HepG2 (cell line): ENCODE measurements around the gene WDR70. TPM values are rescaled to one million over a fixed set of nuclear protein-coding genes. Genes with fewer than 3 reads are reported as not detected.

ENCODE experiments used
- ATAC-seq: fragments of 200-7000 bp; cut with Tn5 transposase; 3 replicates; pipeline ENCODE4 v1.9.1; 2020; ENCODE audit warnings: mild to moderate bottlenecking, moderate library complexity
- BruUV-seq: library from RNA; stranded (reverse); fragments of 400-500 nt; replicated peaks from 2 replicates; lab custom pipeline; 2021; lab: Mats Ljungman, UMichigan
- CTCF ChIA-PET: fragments of 300-600 bp; formaldehyde crosslinking; extraction: SDS; loops from one replicate; lab custom pipeline; 2021; ENCODE audit warnings: low total read pairs, inconsistent platforms, low intra/inter-chr PET ratio; lab: Yijun Ruan, JAX
- POLR2A ChIA-PET: fragments of 350-600 bp; sonication (Branson Sonifier 250); formaldehyde crosslinking; loops from one replicate; lab custom pipeline; 2020; ENCODE audit warnings: antibody characterized with exemption, inconsistent platforms; lab: Yijun Ruan, JAX
- DNase-seq: peaks from one replicate; pipeline ENCODE4 v3.0.0-alpha.2; 2015; ENCODE audit warnings: low spot score
- FAIRE-seq: peaks from 3 replicates; lab custom pipeline; 2011; peaks lifted over from hg19 to GRCh38; lab: Jason Lieb, UNC
- H2AFZ ChIP-seq: one replicate; pipeline ENCODE4 v1.6.1; 2011; ENCODE audit warnings: low read length, inconsistent platforms
- H3K27ac ChIP-seq: fragments of 300-600 bp; 3 replicates; pipeline ENCODE4 v1.8.0; 2011; ENCODE audit warnings: mixed run types, mild to moderate bottlenecking, mixed read lengths, low read length, inconsistent platforms; ENCODE audit not compliant: insufficient read depth; ENCODE audit errors: extremely low read length
- H3K27me3 ChIP-seq, 2 experiments: fragments of 200-600 bp in 1 of 2; 2 replicates in 1 of 2; 3 replicates in 1 of 2; pipeline versions ENCODE4 v1.6.0 to v1.8.0; 2011; ENCODE audit warnings: low read length in 2 of 2, mild to moderate bottlenecking in 2 of 2, moderate library complexity in 2 of 2, inconsistent platforms in 1 of 2; ENCODE audit not compliant: insufficient read depth in 2 of 2, control insufficient read depth in 1 of 2
- H3K36me3 ChIP-seq, 2 experiments: fragments of 200-600 bp in 1 of 2; replicated peaks in 1 of 2; 2 replicates in 1 of 2; 3 replicates in 1 of 2; pipeline versions ENCODE4 v1.5.1 to v1.8.0; 2011; ENCODE audit warnings: low read length in 2 of 2, inconsistent platforms in 1 of 2; ENCODE audit not compliant: insufficient read depth in 2 of 2, control insufficient read depth in 1 of 2
- H3K4me1 ChIP-seq: 2 replicates; pipeline ENCODE4 v1.5.1; 2012; ENCODE audit warnings: low read length, inconsistent platforms; ENCODE audit not compliant: insufficient read depth
- H3K4me2 ChIP-seq: 2 replicates; pipeline ENCODE4 v1.6.0; 2011; ENCODE audit warnings: low read depth, low read length, inconsistent platforms
- H3K4me3 ChIP-seq, 3 experiments: fragments of 200-600 bp in 1 of 3; sonication (generic), shearing (Covaris generic) in 1 of 3; replicated peaks in 1 of 3; 2 replicates each; pipeline ENCODE4 v1.5.1; 2011 to 2016; ENCODE audit warnings: low read length in 3 of 3, inconsistent platforms in 2 of 3, low read depth in 2 of 3, mild to moderate bottlenecking in 2 of 3, control low read depth in 1 of 3, mixed read lengths in 1 of 3; ENCODE audit not compliant: insufficient read depth in 1 of 3
- H3K79me2 ChIP-seq: one replicate; pipeline ENCODE4 v1.6.1; 2011; ENCODE audit warnings: low read length, inconsistent platforms; ENCODE audit not compliant: insufficient read depth
- H3K9ac ChIP-seq: 2 replicates; pipeline ENCODE4 v1.6.0; 2011; ENCODE audit warnings: mild to moderate bottlenecking, low read depth, low read length, inconsistent platforms; ENCODE audit not compliant: insufficient read depth
- H3K9me3 ChIP-seq: 2 replicates; pipeline ENCODE4 v1.5.1; 2012; ENCODE audit warnings: mild to moderate bottlenecking, low read length
- H4K20me1 ChIP-seq: 2 replicates; pipeline ENCODE4 v1.6.0; 2011; ENCODE audit warnings: inconsistent platforms, mild to moderate bottlenecking, low read length, moderate library complexity; ENCODE audit not compliant: insufficient read depth
- AGO2 ChIP-seq: fragments of 200-400 bp; formaldehyde crosslinking; optimal IDR thresholded peaks from 2 replicates; pipeline ENCODE3; 2017; ENCODE audit warnings: mild to moderate bottlenecking, low read depth, low read length, moderate library complexity
- BCL6 ChIP-seq: IDR thresholded peaks from 2 replicates; pipeline ENCODE4 v1.6.1; 2016; ENCODE audit warnings: missing genetic modification reagents, missing compliant biosample characterization
- CBFB ChIP-seq: sonication (generic); formaldehyde crosslinking; IDR thresholded peaks from 2 replicates; pipeline ENCODE4 v1.4.0; 2020; ENCODE audit warnings: missing genetic modification reagents
- ELF4 ChIP-seq: sonication (generic); formaldehyde crosslinking; IDR thresholded peaks from 2 replicates; pipeline ENCODE4 v1.5.0; 2020; ENCODE audit warnings: missing genetic modification reagents, mild to moderate bottlenecking, moderate library complexity, borderline replicate concordance
- HCFC1 ChIP-seq: fragments of 150-350 bp; IDR thresholded peaks from 2 replicates; pipeline ENCODE4 v1.6.1; 2014; ENCODE audit warnings: low read depth, low read length
- ISX ChIP-seq: sonication (generic); formaldehyde crosslinking; conservative IDR thresholded peaks from 2 replicates; pipeline ENCODE4 v1.5.0; 2020; ENCODE audit warnings: missing genetic modification reagents
- ZNF160 ChIP-seq: sonication (generic); formaldehyde crosslinking; IDR thresholded peaks from 2 replicates; pipeline ENCODE4 v1.8.0; 2022; ENCODE audit warnings: mild to moderate bottlenecking, inconsistent platforms, missing genetic modification reagents
- ZNF230 ChIP-seq: sonication (generic); formaldehyde crosslinking; IDR thresholded peaks from 2 replicates; pipeline ENCODE4 v1.4.0; 2020; ENCODE audit warnings: mild to moderate bottlenecking, missing genetic modification reagents
- ZNF44 ChIP-seq: sonication (generic); formaldehyde crosslinking; IDR thresholded peaks from 2 replicates; pipeline ENCODE4 v1.5.1; 2020; ENCODE audit warnings: mild to moderate bottlenecking, missing genetic modification reagents
- ZNF616 ChIP-seq: sonication (generic); formaldehyde crosslinking; IDR thresholded peaks from 2 replicates; pipeline ENCODE4 v1.5.0; 2020; ENCODE audit warnings: low read depth, mild to moderate bottlenecking, missing genetic modification reagents
- in situ Hi-C: cut with HindIII; loops from 2 replicates; pipeline ENCODE4 v1.10.0; 2017; ENCODE audit warnings: low pct_unique_long_range_greater_than_20kb; ENCODE audit not compliant: extremely low pct_ligation_motif_present
- intact Hi-C: fragments of 100-400 bp; cut with micrococcal nuclease; formaldehyde crosslinking; loops from one replicate; pipeline ENCODE4 v1.10.0; 2022; ENCODE audit not compliant: unreplicated experiment
- polyA plus RNA-seq, 8 experiments: library from polyadenylated mRNA; depleted of rRNA in 3 of 8; stranded (reverse) in 7 of 8; unstranded in 1 of 8; fragments of >200 nt; fragmentation: Illumina TruSeq in 4 of 8; extraction: Trizol in 4 of 8; gene quantifications; 2 replicates each; pipeline versions ENCODE4 v1.2.1 to v1.2.3, GENCODE V29; 2011 to 2016; ENCODE audit warnings: low read depth in 4 of 8, missing spikeins in 1 of 8, mixed read lengths in 1 of 8; ENCODE audit not compliant: insufficient read depth in 1 of 8
- total RNA-seq, 5 experiments: library from RNA; depleted of rRNA; stranded (reverse); fragments of >200 nt; fragmentation: Illumina TruSeq; extraction: Trizol; gene quantifications; 2 replicates each; pipeline ENCODE4 v1.2.3, GENCODE V29; 2016; ENCODE audit warnings: low read depth in 1 of 5
- TF ChIP-seq, protein P1 (sequence below): sonication (generic); formaldehyde crosslinking; IDR thresholded peaks from 2 replicates; pipeline ENCODE4 v1.4.0; 2020; ENCODE audit warnings: missing genetic modification reagents
- TF ChIP-seq, protein P2 (sequence below): sonication (generic); formaldehyde crosslinking; conservative IDR thresholded peaks from 2 replicates; pipeline ENCODE4 v1.8.0; 2022; ENCODE audit warnings: mild to moderate bottlenecking, moderate library complexity, missing genetic modification reagents

The WDR70 gene
- total and polyA plus RNA-seq, 2 of the 13 experiments (the other 11 are each of a cell fraction or from before 2014, with no cell fraction given) = 14.6 to 30.6 TPM

DNA sequence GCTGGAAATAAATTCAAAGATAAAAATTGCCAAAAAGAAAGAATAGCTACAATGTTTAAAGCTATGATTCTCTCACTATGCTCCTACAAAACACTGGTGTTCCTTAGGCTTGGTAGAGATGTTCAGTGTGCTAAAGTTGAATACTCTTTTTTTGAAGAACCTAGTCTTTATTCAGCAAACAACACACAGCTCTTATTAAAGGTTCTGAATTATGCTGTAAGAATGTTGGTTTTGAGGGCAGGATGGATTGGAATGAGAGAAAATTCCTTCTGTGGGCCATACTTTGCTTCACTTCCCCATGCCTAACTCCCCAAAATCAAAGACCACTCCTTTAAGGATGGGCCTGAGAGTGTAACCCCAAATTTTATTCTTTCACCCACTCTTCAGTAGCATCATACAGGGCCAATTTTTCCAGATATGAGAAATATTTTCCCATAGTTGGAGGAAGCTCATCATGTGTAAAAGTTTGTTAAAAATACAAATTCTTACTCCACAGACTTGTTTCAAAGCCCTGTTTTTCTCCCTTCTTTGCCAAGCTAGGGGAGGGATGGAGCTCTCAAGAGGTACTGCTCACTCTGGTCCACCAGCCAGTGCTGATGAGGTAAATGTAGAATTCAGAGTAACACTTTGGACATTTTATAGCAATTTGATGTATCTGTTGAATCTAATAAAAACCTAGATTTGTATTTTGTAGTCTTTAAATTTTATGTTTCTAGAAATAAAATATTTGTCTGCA is 361.4 kb downstream of the WDR70 start:
- no peak for FAIRE-seq
- no peaks in the 10 kb centered on the region for H3K4me1 ChIP-seq
- no TSS peak for BruUV-seq
- no peaks in the 10 kb centered on the region for H3K79me2 ChIP-seq
- no peak overlapping the region for H3K9ac ChIP-seq
- in situ Hi-C loops = no loop called here
- ChIA-PET POLR2A (no interaction called here), CTCF (no interaction called here)
- no peak for ATAC-seq
- no peak overlapping the region for H3K27ac ChIP-seq
- peaks cover 0 to 3% of the 10 kb centered on the region in 2 experiments; a peak in 2 of 5 replicates for H3K36me3 ChIP-seq
- no peak for TF ChIP-seq AGO2
- TF ChIP-seq ZNF616 (CRISPR knock-in tag) = no peak
- TF ChIP-seq HCFC1 = no peak
- TF ChIP-seq, all 625 proteins: peak for 0
- no peak overlapping the region for H2AFZ ChIP-seq
- no peaks in the 10 kb centered on the region for H3K27me3 ChIP-seq
- intact Hi-C loops = no loop called here
- H3K4me2 ChIP-seq = no peak overlapping the region
- no peak overlapping the region for H3K4me3 ChIP-seq
- H4K20me1 ChIP-seq = no peaks in the 10 kb centered on the region
- H3K9me3 ChIP-seq = no peaks in the 10 kb centered on the region
- no peak for DNase-seq

DNA sequence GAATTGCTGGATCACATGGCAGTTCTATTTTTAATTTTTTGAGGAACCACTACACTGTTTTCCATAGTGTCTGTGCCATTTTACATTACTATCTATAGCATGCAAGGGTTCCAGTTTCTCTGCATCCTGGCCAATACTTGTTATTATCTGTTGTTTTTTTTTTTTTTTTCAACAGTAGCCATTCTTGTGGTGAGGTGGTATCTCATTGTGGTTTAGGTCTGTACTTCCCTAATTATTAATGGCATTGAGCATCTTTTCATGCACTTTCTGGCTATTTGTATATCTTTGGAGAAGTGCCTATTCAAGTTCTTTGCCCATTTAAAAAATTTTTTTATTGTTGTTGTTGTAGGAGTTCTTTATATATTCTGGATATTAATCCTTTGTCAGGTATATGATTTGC is 363.0 kb downstream of the WDR70 start:
- no peak overlapping the region for H2AFZ ChIP-seq
- in situ Hi-C loops = no loop called here
- H4K20me1 ChIP-seq = no peaks in the 10 kb centered on the region
- TF ChIP-seq BCL6 (no peak), HCFC1 (no peak), CBFB (CRISPR knock-in tag) (no peak), ELF4 (CRISPR knock-in tag) (no peak), ZNF230 (CRISPR knock-in tag) (no peak), ZNF160 (no peak), ISX (no peak), ZNF44 (no peak)
- TF ChIP-seq, protein P1, sequence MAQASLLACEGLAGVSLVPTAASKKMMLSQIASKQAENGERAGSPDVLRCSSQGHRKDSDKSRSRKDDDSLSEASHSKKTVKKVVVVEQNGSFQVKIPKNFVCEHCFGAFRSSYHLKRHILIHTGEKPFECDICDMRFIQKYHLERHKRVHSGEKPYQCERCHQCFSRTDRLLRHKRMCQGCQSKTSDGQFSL (CRISPR knock-in tag) = no peak
- TF ChIP-seq, protein P2, sequence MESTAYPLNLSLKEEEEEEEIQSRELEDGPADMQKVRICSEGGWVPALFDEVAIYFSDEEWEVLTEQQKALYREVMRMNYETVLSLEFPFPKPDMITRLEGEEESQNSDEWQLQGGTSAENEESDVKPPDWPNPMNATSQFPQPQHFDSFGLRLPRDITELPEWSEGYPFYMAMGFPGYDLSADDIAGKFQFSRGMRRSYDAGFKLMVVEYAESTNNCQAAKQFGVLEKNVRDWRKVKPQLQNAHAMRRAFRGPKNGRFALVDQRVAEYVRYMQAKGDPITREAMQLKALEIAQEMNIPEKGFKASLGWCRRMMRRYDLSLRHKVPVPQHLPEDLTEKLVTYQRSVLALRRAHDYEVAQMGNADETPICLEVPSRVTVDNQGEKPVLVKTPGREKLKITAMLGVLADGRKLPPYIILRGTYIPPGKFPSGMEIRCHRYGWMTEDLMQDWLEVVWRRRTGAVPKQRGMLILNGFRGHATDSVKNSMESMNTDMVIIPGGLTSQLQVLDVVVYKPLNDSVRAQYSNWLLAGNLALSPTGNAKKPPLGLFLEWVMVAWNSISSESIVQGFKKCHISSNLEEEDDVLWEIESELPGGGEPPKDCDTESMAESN (CRISPR knock-in tag) = no peak

More for the DNA sequence above, 363.0 kb downstream of the WDR70 start:
- Histone ChIP-seq H3K4me2 (no peak overlapping the region), H3K36me3 (peaks cover 0 to 3% of the 10 kb centered on the region in 2 experiments; a peak in 2 of 5 replicates), H3K27me3 (no peaks in the 10 kb centered on the region), H3K9ac (no peak overlapping the region), H3K9me3 (no peaks in the 10 kb centered on the region), H3K4me3 (no peak overlapping the region), H3K79me2 (no peaks in the 10 kb centered on the region), H3K27ac (no peak overlapping the region), H3K4me1 (no peaks in the 10 kb centered on the region)
- ChIA-PET POLR2A (no interaction called here), CTCF (no interaction called here)
- FAIRE-seq = no peak
- no peak for DNase-seq
- no peak for ATAC-seq
- no TSS peak for BruUV-seq
- intact Hi-C loops = no loop called here
